Amniotic epithelial cell (primary cell): Measurements from ENCODE around the gene PPP1CB.
"Not testable (repeated sequence)": the region's sequence is repeated elsewhere in the genome, so short reads cannot be mapped to it uniquely, and the experiment has no call there.

ENCODE experiments used
- DNase-seq: peaks from one replicate; pipeline ENCODE4 v3.0.0-alpha.2; 2010; ENCODE audit warnings: low read depth

The PPP1CB gene

GRCh38 chr2:28778392-28778791 lies 26.8 kb downstream of the PPP1CB start:
- no peak for DNase-seq

- no peak for DNase-seq
Measured at GRCh38 chr2:28779001-28779400, 27.4 kb downstream of the PPP1CB start.

DNA sequence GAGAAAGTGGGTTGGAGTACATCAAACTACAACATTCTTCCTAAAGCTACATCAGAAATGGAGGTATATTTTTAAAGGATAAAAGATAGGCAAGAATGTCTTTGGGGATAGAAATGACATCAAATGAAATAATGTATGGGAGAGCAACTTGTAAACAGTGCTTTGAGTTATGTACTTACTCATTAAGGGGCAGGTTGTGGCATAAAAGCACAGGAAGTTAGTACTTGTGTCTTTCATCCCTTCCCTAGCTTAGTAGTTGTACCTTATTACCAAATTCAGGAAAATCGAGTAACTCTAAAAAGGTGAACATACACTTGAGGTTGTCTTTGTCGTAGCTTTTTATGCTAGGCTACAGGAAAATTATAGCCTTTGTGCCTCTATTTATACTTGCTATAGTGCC lies 28.9 kb downstream of the PPP1CB start:
- DNase-seq = no peak

GRCh38 chr2:28782423-28782822 lies 30.8 kb downstream of the PPP1CB start:
- DNase-seq = peak; percentile 31

DNA sequence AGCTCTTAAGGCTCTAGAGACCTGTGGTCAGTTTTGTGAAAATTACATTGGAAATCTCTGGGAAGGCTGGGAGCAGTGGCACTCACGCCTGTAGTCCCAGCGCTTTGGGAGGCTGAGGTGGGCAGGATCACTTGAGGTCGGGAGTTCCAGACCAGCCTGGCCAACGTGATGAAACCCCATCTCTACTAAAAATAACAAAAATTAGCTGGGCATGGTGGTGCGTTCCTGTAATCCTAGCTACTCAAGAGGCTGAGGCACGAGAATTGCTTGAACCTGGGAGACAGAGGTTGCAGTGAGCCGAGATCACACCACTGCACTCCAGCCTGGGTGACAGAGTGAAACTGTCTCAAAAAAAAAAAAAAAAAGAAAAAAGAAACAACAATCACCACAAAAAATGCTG lies 32.9 kb downstream of the PPP1CB start:
- not testable (repeated sequence) for DNase-seq

GRCh38 chr2:28796620-28797019 lies 45.0 kb downstream of the PPP1CB start:
- DNase-seq = no peak

- DNase-seq = peak; percentile 52
Measured at GRCh38 chr2:28801726-28802125, 50.1 kb downstream of the PPP1CB start.

DNA sequence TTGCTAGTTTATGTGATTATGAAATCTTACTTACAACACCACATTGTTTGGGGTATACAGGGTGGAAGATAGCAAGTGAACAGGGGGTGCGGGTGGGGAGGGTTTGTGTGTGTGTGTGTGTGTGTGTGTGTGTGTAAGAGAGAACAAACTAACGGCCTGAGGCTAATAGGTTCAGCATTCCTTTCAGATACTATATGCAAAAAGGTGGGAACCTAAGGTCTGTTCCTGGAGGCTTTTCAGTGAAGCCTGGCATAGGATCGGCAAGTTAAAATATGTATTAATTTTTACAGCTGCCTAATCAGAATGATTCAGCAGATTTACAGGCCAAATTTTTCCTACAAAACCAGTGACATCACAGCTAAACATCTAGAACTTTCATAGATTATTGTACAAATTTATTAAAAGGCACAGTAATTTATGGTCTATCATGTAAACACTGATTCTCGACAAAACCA lies 51.4 kb downstream of the PPP1CB start:
- peak; percentile 75 for DNase-seq

DNA sequence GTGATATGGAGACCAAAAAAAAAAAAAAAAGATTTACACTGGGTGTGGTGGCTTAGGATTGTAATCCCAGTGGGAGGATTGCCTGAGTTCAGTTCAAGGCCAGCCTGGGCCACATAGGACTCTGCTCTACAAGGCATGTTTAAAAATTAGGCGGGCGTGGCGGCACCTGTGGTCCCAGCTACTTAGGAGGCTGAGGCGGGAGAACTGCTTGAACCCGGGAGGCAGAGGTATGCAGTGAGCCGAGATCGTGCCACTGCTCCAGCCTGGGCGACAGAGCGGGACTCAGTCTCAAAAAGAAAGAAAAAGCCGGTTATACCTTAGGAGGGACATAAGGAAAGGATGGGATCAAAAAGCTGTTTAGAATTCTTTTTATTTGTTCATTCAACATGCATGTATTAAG lies 58.3 kb downstream of the PPP1CB start:
- no peak for DNase-seq

- DNase-seq = peak; percentile 61
Measured at GRCh38 chr2:28810384-28811285, 59.0 kb downstream of the PPP1CB start, which contains the start of gene SPDYA. Gene SPDYA, plus strand, starts transcription at chr2:28810834. Its CDS starts 5,181 bp downstream, at chr2:28816015.

GRCh38 chr2:28818053-28818452 lies 66.4 kb downstream of the PPP1CB start:
- no peak for DNase-seq

DNA sequence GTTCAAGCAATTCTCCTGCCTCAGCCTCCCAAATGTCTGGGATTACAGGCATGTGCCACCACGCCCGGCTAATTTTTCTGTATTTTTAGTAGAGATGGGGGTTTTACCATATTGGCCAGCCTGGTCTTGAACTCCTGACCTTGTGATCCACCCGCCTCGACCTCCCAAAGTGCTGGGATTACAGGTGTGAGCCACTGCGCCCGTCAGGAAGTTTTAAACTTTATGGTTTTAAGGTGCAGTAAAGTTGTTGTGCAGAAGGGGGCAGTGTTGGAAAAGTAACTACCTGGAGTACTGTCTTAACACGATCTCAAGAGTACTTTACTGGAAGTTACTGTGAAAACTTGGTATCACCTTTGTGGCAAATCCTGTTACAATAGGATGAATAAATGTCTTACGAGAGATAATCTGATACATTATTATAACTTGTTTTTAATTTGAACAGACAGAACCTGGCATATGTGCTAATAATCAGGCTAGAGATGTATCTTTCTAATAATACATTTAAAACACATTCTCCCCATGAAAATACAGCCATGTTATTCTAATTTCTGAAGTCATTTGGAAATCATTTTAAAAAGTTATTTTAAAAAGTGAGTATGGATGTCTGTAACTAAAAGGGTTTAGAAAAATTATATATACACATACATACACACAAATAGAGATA lies 69.8 kb downstream of the PPP1CB start:
- DNase-seq = peak; percentile 63

- DNase-seq = no peak
Measured at GRCh38 chr2:28822036-28822435, 70.4 kb downstream of the PPP1CB start.

DNA sequence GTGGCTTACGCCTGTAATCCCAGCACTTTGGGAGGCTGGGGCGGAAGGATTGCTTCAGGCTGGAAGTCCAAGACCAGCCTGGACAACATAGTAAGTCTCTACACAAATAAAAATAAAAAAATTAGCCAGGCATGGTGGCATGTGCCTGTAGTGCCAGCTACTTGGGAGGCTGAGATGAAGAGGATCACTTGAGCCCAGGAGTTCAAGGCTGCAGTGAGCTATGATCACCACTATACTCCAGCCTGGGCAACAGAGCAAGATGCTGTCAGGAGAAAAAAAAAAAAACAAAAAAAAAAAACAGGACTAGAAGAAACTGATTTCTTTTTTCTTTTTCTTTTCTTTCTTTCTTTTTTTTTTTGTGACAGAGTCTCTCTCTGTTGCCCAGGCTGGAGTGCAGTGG lies 72.6 kb downstream of the PPP1CB start:
- no peak for DNase-seq

DNA sequence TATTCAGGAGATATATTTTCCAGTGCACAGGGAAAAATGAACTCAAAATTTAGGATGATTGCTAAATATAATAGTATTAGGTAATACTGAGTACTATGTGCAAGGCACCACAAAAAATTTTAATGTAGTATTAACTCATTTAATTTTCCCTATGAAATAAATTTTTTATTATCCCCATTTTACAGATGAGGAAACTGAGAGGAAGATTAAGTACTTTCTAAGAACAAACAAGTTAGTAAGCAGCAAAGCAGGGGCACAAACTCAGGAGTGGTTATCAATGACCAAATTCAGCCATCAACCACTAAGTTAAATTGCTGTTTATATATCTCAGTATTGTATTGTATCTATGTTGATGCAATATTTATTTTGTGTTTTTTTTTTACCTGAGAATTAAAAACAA lies 73.2 kb downstream of the PPP1CB start:
- DNase-seq = no peak

- DNase-seq = peak; percentile 41
Measured at GRCh38 chr2:28828382-28828781, 76.8 kb downstream of the PPP1CB start.

DNA sequence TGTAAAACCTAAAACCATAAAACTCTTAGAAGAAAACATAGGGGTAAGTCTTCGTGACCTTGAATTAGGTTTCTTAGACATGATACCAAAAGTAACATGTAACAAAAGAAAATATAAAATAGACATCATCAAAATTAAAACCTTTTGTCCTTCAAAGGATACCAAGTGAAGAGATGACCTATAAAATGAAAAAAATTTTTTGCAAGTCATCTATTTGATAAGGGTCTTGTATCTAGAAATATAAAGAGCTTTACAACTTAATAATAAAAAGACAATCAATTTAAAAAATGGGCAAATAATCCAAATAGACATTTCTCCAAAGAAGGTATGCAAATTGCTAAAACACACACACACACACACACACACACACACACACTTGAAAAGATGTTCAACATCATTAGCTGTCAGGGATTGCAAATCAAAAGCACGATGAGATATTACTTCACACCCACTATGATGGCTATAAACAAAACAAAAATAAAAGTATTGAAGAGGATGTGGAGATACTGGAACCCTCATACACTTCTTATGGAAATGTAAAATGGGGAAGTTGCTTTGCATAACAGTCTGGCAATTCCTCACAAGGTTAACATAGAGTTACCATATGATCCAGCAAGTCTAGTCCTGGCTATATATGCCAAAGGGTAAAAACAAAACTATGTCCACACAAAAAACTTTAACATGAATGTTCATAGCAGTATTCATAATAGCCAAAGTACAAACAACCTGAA lies 82.3 kb downstream of the PPP1CB start:
- DNase-seq = no peak

DNA sequence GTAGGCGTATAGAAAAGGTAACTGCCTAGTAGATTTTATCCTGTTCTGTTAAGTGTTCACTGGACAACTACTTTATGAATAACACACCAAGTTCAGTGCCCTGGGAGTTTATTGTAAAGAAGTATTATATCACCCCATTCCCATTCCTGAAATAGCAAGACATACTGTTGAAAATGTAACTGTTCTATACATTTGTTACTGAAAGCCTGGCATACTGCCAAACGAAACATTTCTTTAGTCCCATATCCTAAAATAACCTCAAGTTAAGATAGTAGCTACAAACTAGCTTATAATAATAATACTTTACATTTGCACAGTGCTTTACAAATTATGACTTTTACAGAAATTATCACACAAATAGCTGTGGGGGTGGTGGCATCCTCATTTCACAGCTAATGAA lies 84.2 kb downstream of the PPP1CB start:
- DNase-seq = no peak

DNA sequence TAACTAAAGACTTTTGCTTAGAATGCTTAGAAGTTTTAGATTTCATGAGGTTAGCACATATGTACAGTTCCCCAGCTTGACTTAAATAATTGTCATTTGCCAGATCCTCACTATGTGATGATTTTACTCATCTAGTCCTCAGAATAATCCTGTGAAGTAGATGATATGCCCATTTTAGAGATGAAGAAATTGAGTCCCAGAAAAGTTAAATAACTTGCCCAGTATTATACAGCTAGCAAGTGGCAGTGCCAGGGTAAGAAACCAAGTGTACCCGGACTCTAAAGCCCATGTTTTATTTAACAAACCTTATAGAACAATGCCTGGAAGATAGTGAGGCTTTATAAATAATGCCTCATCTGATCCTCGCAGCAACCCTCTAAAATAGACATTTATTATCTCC lies 87.3 kb downstream of the PPP1CB start:
- no peak for DNase-seq

DNA sequence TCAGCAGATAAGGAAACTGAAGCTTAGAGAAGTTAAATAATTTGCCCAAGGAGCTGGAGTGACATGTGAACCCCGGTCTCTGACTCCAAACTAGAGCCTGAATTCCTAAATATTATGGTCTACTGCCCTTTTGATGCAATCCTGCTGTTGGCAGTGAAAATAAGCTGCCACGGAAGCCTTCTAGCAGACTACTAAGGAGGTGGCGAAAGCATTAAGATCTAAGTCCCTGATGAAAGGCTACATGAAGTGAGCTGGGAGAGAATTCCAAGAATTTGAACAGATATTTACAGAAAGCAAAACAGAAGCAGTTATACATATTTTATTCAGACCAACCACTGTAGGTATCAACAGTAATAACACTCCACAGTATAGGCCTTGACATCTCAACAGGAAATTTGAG lies 90.4 kb downstream of the PPP1CB start:
- peak; percentile 28 for DNase-seq
